ENCODE measurements around the gene NKD2. TPM values are rescaled to one million over a fixed set of nuclear protein-coding genes. Genes with fewer than 3 reads are reported as not detected.
A peak's percentile ranks its signal among the peaks of the same experiment; 100 is the strongest.
"Not testable (repeated sequence)": the region's sequence is repeated elsewhere in the genome, so short reads cannot be mapped to it uniquely, and the experiment has no call there.

NKD2 gene
- polyA plus RNA-seq, 4 donors = 7.8 to 25.3 (median 15.1) TPM

DNA sequence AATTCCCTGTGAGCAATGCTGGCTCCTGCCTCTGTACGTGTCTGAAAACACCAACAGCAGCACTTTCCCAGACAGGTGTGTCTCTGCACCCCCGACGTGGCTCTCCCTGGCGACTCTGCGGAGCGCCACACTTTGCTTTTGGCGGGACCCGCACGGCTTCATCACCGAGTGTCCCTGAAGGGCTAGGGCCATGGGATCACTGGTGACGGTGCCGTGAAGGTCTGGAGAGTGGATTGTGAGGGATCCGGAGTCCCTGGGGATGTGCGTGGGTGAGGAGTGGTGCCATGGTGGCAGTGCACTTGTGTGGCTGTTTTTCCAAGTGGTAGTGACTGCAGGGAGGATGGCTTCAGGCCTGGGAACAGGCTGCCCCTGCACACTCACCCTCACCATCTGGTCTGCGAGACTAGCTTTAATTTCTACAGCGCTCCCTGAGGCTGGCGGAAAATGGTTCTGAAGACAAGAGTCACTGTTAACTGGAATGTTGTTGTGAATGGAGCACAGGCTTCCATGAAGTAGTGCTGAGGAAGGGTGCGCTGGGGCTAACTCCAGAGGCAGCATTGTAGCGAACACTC, 3.2 kb downstream of the NKD2 start:
- DNase-seq (ENCODE audit: low read depth in 4 of 4, low spot score in 3 of 4) = no peak

DNA sequence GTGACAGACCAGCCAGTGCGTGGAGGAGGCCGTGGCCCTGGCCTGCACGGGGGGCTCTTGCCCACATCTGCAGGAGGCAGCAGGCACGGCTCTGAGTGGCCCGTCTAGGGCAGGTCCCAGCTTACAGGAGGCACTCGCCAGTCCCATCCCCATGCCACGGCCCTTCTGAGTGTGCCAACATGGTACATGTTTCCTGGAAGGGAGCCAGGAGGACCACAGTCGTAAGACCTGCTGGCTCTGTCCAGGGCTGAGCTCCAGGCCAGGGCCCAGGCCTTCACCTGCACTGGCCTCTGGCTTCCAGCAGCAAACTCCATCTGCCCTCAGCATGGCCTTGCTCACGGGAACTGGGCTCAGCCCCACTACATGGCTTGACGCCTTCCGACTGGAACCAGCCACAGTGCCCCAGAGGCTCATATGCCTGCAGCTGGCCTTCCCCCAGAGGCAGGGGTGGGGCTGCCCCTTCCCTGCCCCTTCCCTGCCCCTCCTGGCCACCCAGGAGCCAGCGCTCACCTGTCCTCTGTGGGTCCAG, 3.8 kb downstream of the NKD2 start:
- DNase-seq (ENCODE audit: low read depth in 4 of 4, low spot score in 3 of 4) = no peak

GRCh38 chr5:1012900-1013237, 4.3 kb downstream of the NKD2 start:
- no peak for DNase-seq (ENCODE audit: low read depth in 4 of 4, low spot score in 3 of 4)

GRCh38 chr5:1013238-1013947, 4.8 kb downstream of the NKD2 start:
- DNase-seq (ENCODE audit: low read depth in 4 of 4, low spot score in 3 of 4) = no peak

- DNase-seq (ENCODE audit: low read depth in 4 of 4, low spot score in 3 of 4) = no peak
These were observed 5.3 kb downstream of the NKD2 start for GRCh38 chr5:1013948-1014301.

GRCh38 chr5:1014346-1014745, 5.7 kb downstream of the NKD2 start:
- DNase-seq (ENCODE audit: low read depth in 4 of 4, low spot score in 3 of 4) = no peak

DNA sequence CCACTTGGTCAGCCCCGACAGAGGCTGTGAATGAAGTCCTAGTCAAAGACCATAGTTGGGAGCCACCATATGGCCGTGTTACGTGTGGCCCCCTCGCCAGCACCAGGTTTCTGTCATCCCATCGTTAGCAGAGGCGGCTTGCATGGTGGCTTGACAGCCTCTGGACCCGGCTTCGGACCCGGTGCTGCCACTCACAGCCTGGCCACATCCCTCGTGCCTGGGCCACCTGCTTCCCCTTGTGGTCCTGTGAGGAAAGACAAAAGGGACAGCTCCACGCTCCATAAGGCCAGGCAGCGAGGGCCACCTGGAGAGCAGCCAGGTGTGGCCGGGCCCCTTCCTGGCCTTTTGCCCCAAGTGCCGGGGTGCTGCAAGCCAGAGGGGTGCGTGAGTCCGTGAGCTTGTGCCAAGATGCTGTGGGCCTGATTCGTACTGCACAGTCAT, 6.2 kb downstream of the NKD2 start:
- DNase-seq (ENCODE audit: low read depth in 4 of 4, low spot score in 3 of 4) = no peak

DNA sequence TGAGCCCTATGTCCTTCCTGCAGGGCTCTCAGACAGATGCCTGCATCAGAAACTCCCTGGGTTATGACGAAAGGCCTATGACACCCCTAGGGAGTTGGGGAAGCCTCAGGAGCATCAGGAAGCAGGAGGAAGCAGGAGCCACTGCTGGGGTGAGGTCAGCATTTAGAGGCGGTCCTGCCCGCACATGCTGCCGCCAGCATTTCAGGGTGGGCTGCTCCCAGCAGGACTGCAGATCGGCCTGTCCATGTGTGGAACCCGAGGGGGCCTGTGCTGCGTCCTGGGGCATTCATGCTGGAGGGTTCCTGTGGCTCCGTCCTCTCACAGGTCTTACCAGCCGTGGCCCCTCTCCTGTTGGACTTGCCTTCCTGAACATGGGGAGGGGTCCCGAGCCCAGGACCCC, 6.9 kb downstream of the NKD2 start:
- DNase-seq (ENCODE audit: low read depth in 4 of 4, low spot score in 3 of 4) = no peak

DNA sequence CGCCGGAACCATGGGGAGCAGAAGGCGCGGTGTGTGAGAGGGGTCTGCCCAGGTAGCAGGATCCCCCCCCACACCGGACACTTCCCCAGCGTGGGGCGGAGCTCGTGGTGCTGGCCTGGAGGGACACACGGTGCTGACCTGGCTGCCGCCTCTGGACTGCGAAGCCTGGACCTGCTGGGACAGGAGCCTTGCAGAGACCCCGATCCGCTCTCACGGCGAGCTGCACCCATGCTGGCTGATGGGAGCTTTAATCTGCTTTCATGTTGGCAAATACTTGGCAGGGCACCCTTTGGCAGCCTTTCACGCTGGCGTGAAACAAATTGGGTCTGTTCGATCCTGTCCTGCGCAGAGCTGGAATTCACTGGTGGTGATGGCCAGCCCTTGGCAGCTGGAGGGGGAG, 7.4 kb downstream of the NKD2 start:
- no peak for DNase-seq (ENCODE audit: low read depth in 4 of 4, low spot score in 3 of 4)

GRCh38 chr5:1016476-1016875, 7.9 kb downstream of the NKD2 start:
- no peak for DNase-seq (ENCODE audit: low read depth in 4 of 4, low spot score in 3 of 4)

DNA sequence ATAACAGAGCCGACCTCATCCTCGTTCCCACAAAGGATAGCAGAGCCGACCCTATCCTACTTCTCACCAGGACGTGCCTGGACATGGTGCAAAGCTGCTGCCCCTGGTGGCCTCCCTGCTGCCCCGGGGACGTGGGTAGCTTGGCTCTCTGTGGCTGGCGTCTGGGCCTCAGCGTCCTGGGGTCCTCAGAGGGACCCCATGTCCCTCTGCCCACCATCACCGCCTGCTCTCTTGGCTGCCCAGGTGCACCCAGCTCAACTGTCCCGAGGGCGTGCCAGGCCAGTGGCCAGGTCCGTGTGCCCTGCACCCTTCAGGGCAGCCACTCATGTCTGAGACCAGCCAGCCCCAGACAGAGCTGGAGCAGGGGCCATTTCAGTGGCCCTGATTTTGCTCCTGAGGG, 8.5 kb downstream of the NKD2 start:
- DNase-seq (ENCODE audit: low read depth in 4 of 4, low spot score in 3 of 4) = no peak

DNA sequence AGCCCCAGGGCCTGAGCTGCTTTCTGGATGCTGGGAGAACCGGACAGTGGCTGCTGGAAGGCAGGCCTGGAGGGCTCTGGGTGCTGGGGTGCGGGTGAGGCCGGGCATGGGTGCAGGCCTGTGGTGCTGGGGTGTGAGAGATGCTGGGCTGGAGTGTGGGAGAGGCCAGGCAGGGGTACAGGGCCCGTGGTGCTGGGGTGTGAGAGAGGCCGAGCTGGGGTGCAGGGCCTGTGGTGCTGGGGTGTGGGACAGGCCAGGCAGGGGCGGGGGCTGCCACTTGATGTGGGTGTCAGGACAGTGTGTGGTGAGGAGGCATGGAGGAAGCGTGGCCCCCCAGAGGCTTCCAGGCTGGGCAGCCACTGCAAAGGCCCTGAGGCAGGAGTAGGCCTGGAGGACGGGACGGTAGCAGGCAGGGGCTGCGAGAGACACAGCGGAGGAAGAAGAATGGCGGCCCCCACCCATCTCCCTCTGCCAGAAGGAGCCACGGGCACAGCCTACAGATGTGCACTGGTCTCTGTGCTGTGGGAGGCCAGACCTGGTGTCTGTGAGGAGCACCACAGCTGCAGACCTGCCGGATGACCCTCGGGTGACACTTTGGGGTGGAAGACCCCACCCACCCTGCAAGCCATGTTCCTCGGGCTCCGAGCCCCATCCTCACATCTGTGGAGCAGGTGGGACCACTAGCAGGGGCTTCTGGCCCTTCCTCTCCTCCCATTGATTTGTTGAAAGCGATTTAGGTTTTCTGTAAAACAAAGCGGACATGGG, 9.3 kb downstream of the NKD2 start:
- no peak for DNase-seq (ENCODE audit: low read depth in 4 of 4, low spot score in 3 of 4)

DNA sequence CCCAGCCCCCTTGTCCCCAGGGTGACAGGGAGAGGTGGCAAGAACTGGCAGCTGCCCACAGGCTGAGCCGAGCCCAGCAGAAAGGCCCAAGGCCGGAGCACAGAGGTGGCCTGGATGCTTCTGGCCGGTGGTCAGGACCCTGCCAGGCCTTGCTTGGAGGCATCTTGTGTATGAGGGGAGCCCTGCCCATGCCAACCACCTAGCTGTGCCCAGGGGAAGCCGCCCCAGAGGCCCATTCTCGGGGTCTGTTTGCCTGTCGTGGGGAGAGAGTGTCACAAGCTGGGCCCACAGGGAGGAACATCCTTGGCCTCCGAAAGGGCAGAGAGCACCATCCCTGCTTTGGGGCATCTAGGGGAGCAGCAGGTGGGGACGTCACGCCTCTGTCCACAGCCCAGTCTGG, 10.0 kb downstream of the NKD2 start:
- DNase-seq (ENCODE audit: low read depth in 4 of 4, low spot score in 3 of 4) = no peak

- no peak for DNase-seq (ENCODE audit: low read depth in 4 of 4, low spot score in 3 of 4)
These were observed 10.7 kb downstream of the NKD2 start for GRCh38 chr5:1019001-1019905.

GRCh38 chr5:1020452-1020961, 11.9 kb downstream of the NKD2 start:
- no peak for DNase-seq (ENCODE audit: low read depth in 4 of 4, low spot score in 3 of 4)

- DNase-seq (ENCODE audit: low read depth in 4 of 4, low spot score in 3 of 4) = peak in 1 of 4 donors; percentile 67
These were observed 12.8 kb downstream of the NKD2 start for GRCh38 chr5:1021136-1021968.

GRCh38 chr5:1021969-1022336, 13.4 kb downstream of the NKD2 start:
- not testable (repeated sequence) for DNase-seq (ENCODE audit: low read depth in 4 of 4, low spot score in 3 of 4)

- DNase-seq (ENCODE audit: low read depth in 4 of 4, low spot score in 3 of 4) = no peak
These were observed 18.4 kb downstream of the NKD2 start for GRCh38 chr5:1026700-1027621.

All from left renal pelvis (tissue), 4 donors.